HG02870 (cell line): ENCODE results near the gene MTF2.

Experiments used
- ATAC-seq: cut with Tn5 transposase; IDR thresholded peaks from one replicate; pipeline ENCODE4 v1.9.1; 2021; ENCODE audit warnings: mild to moderate bottlenecking, moderate library complexity; ENCODE audit not compliant: unreplicated experiment

MTF2 gene

GRCh38 chr1:93082313-93082712 is 3.2 kb downstream of the MTF2 start:
- ATAC-seq, result no peak

- ATAC-seq, result no peak
These were observed 4.9 kb downstream of the MTF2 start for GRCh38 chr1:93083979-93084378.

GRCh38 chr1:93087532-93087931 is 8.4 kb downstream of the MTF2 start:
- ATAC-seq, result no peak

- no peak for ATAC-seq
These were observed 14.4 kb downstream of the MTF2 start for GRCh38 chr1:93093332-93094006.

- no peak for ATAC-seq
These were observed 16.9 kb downstream of the MTF2 start for GRCh38 chr1:93095804-93096585.

- no peak for ATAC-seq
These were observed 23.1 kb downstream of the MTF2 start for GRCh38 chr1:93102142-93102541.

- ATAC-seq, result no peak
These were observed 27.1 kb downstream of the MTF2 start for GRCh38 chr1:93106226-93106625.

GRCh38 chr1:93107395-93107794 is 28.3 kb downstream of the MTF2 start:
- ATAC-seq, result no peak

- no peak for ATAC-seq
These were observed 29.3 kb downstream of the MTF2 start for GRCh38 chr1:93108335-93108734.

- no peak for ATAC-seq
These were observed 30.5 kb downstream of the MTF2 start for GRCh38 chr1:93109578-93109977.

- ATAC-seq, result no peak
These were observed 32.0 kb downstream of the MTF2 start for GRCh38 chr1:93111065-93111464.

GRCh38 chr1:93111561-93111960 is 32.5 kb downstream of the MTF2 start:
- ATAC-seq, result no peak

- no peak for ATAC-seq
These were observed 34.0 kb downstream of the MTF2 start for GRCh38 chr1:93113127-93113526.

GRCh38 chr1:93114391-93114790 is 35.3 kb downstream of the MTF2 start:
- ATAC-seq, result no peak

GRCh38 chr1:93120614-93121013 is 41.5 kb downstream of the MTF2 start:
- ATAC-seq, result no peak

GRCh38 chr1:93123201-93123783 is 44.2 kb downstream of the MTF2 start:
- no peak for ATAC-seq

GRCh38 chr1:93124556-93125355 is 45.7 kb downstream of the MTF2 start:
- no peak for ATAC-seq

- ATAC-seq, result no peak
These were observed 50.5 kb downstream of the MTF2 start for GRCh38 chr1:93129507-93130099.

GRCh38 chr1:93132638-93133037 is 53.6 kb downstream of the MTF2 start:
- no peak for ATAC-seq

- ATAC-seq, result no peak
These were observed 57.4 kb downstream of the MTF2 start for GRCh38 chr1:93136445-93136844.
